ENCODE measurements around the gene CGNL1.

The CGNL1 gene

DNA sequence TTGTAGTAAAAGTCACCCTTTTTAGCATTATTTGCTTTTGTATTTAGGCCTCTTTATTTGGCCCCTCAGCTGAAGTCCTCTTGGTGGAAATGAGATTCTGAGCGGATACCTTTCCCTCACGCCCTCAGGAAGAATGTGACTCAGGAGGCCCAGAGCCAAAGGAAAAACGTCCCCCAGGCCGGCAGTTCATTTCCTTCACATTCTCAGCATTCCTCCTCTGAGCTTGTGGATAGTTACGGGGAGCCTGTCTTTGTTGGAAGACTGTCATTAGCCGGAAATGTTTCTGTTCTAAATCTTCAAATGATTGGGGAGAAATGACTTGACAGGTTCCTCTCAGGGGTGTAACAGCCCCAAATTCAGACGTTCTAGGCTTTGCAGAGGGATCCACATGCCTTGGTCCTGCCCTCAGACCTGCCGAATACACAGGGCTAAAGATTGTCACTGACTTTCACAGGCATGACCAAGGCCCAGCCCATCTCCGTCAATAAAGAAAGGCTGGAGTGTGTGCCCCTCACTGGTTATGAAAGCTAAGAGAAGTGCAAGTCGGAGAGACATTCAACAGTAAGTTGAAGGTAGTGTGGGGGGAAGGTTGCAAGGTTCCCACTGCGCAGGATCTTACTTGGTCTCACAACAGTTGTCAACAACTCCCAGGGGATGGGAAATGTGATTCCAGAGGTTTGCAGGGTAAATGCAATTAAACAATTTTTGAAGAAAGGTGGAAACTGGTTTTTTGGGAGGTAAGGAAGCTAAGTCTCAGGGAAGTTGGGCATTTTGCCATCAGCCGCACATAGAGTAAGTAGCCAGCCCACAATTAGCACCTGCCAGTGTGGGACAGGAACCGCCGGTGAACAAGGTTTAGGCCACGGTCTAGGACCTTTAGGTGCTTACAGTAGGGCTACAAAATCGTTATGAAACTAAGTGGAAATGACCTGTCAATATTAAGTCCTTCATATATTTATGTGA is 175.7 kb downstream of the CGNL1 start:
- peak; percentile 3 for DNase-seq

DNA sequence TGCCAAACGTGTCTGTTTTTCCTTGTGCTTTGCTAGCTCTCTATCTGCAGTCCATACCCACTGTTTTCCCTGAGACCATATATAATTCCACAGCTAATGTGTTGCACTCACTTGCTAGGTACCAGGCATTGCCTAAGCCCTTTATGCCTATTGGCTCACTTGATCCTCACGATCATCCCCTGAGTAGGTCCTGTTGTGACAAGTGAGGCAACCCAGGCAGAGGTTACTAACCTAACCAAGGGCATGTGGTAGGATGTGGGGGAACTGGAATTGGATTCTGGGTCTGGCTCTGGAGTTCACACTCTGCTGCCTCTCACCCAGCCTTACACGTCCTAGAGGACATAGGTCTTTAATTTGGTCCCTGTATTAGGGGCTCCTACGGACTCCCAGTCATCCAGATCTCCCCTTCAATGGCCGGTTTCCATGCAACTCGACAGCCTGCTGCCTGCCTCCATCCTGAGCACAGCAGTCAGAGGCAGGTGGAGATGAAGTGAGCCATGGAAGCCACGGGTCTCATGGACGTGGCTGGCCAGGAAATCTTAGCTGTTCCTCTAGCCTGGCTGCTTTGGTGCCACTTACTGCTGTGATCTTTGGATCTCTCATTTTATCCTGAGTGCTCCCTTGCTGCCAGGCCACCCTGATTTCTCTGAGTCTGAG is 176.5 kb downstream of the CGNL1 start:
- DNase-seq, result no peak

- DNase-seq, result no peak
Measured at GRCh38 chr15:57553526-57553925, 177.2 kb downstream of the CGNL1 start.

DNA sequence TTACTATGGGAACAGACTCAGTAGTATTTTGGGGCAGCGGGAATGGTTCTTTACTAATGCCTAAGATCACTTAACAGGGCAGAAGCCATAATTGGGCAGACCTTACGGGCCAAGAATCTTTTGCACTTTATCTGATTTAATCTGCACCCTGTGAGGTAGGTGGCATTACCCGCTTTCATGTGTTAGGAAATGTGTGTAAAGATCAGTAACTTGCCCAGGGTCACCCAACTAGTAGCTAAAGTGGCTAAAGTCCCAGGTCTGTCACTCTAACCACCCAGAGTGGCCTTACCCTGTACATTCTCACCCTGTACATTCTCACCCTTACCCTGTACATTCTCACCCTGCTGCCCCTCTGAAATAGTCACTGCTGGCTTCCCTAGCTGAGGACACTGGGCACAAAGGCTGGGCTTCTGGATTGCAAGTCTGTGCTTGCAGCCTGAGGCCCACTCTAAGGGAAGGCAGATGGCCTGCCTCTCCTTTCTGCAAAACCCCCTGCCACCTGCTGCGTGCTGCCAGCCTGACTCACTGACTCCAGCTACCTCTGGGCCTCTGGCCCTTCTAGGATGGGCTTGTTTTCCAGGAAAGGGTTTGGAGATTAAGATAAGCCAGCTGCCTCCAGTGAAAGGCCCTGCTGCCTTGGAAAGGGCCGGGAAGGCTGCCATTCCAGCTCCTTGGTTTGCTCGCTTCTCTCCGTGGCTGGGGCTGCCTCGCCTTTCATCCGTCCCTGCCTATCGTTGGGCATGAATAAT is 177.9 kb downstream of the CGNL1 start:
- peak; percentile 79 for DNase-seq

GRCh38 chr15:57554812-57555179 is 178.5 kb downstream of the CGNL1 start:
- DNase-seq, result peak; percentile 78

GRCh38 chr15:57555270-57555669 is 179.0 kb downstream of the CGNL1 start:
- DNase-seq, result no peak

DNA sequence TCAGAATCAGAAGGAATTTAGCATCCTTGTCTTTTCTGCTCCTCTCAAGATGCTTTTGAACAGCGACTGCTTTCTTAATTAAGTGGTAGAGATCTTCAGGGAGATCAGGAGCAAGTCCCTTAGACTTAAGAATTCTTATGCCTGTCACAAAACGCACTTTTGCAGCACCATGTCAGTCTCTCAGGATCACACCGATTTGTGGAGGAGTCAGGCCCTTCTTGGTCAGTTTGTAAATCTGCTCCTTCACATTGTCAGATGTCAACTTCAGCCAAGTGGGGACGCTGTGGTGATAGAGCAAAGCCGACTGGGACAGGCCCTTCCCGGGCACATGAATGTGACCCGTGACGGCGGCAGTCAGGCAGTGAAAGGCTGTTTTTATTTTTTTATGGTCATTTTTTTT is 179.7 kb downstream of the CGNL1 start:
- no peak for DNase-seq

DNA sequence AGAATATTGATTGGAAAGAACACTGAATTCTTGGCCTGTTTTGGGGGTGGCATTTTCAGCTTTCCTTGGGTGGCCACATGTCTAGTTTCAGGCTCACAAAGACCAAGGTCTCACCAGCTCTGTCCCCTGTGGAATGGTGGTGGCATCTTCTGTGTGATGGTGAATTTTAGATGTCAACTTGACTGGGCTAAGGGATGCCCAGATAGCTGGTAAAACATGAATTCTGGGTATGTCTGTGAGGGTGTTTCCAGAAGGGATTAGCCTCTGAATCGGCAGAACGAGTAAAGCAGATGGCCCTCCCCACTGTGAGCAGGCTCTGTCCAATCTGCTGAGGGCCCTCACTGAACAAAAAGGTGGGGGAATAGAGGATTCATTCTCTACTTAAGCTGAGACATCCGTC is 181.0 kb downstream of the CGNL1 start:
- no peak for DNase-seq

GRCh38 chr15:57557810-57558209 is 181.5 kb downstream of the CGNL1 start:
- no peak for DNase-seq

GRCh38 chr15:57559875-57560274 is 183.6 kb downstream of the CGNL1 start:
- DNase-seq, result peak; percentile 39

- DNase-seq, result peak; percentile 51
Measured at GRCh38 chr15:57561041-57561711, 184.9 kb downstream of the CGNL1 start.

DNA sequence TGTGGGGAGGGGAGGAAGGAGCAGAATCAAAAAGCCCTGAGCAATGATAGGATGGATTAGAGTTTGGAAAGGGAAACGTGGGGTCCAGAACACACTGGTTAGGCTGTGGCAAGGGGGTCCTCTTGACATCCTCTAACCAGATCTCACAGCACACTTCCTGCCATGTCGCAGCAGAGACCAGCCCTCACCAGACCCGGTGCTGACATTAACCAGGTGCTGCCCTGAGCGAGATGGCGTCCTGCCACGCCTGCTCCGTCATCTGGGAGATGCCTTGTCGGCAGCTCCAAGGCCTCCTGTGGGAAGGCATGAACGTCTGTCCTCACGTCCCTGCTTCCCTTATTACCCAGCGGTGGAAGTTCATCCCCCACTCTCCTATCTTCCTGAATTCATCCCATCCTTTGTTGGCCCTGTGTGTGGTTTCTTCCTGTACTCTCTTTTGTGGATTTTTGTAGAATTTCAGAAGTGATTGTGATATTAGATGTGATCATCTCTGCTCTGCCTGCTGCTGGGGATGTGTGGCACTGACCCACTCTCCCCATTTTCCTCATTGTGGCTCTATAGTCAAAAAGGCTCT is 186.0 kb downstream of the CGNL1 start:
- no peak for DNase-seq

- DNase-seq, result no peak
Measured at GRCh38 chr15:57563416-57563815, 187.1 kb downstream of the CGNL1 start.

DNA sequence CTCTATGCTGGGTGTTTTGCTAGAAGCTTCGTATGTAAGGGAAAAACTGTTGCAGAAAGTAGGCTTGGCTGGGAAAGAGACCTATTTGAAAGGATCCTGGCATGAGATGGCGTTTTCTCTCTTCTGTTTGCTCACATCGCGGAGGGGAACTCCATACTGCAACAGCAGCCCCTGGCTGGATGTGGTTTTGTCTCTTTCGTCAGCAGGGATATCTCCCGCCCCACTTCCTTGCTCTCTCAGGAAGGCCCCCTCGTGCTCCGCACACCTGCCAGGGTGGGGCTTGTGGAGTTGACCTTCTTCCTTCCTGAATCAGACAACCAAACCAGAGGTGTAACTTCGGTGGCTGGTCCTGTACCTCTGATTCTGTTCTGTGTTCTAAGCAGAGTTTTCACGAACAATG is 189.0 kb downstream of the CGNL1 start:
- DNase-seq, result peak; percentile 17

GRCh38 chr15:57566834-57567233 is 190.5 kb downstream of the CGNL1 start:
- DNase-seq, result no peak

GRCh38 chr15:57567891-57568290 is 191.6 kb downstream of the CGNL1 start:
- DNase-seq, result no peak

- DNase-seq, result no peak
Measured at GRCh38 chr15:57568299-57568698, 192.0 kb downstream of the CGNL1 start.

- no peak for DNase-seq
Measured at GRCh38 chr15:57570340-57570739, 194.0 kb downstream of the CGNL1 start.

- no peak for DNase-seq
Measured at GRCh38 chr15:57570994-57571393, 194.7 kb downstream of the CGNL1 start.

DNA sequence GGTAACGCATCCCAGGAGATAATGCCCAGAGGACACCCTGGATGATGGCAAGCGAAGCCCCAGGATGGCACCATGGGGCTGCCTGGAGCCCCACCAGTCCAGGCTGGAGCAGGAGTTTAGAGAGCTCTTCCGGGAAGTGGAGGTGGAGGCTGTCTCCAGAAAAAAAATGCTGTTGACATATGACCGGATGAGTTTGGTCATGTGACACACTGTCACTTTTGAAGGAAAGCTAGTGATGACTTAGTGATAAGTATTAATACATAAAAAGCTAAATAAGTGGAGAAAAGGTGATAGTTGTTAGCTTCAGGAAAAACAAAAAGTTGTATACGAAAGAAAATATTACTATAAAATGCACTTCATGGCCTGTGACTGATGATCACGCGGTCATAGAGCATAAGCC is 195.4 kb downstream of the CGNL1 start:
- DNase-seq, result no peak

DNA sequence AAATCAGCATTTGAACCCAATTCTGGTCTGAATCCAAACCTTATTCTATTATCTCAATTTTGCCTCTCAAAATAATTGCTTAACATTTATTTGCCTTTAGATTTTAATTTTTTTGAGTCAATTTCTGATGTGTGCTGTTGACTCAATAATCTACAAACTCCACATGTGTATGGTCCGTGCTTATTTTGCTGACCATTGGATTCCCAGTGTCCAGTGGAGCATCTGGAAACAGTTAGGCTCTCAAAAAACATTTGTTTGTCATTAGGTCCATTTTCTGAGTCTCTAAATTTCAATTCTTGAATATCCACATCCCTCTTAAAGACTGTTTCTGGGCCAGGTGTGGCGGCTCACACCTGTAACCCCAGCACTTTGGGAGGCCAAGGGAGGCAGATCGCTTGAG is 196.2 kb downstream of the CGNL1 start:
- DNase-seq, result no peak

- DNase-seq, result no peak
Measured at GRCh38 chr15:57573151-57573550, 196.8 kb downstream of the CGNL1 start.

GRCh38 chr15:57575363-57575762 is 199.1 kb downstream of the CGNL1 start:
- no peak for DNase-seq
